HUES48 (cell line): Measurements from ENCODE around the gene ZBTB7C.
A peak's percentile ranks its signal among the peaks of the same experiment; 100 is the strongest.

Experiments used
- H3K27ac ChIP-seq: one replicate; pipeline ENCODE4 v1.7.0; 2013; ENCODE audit warnings: low read depth, low read length, inconsistent platforms
- H3K27me3 ChIP-seq: 2 replicates; pipeline ENCODE4 v1.6.1; 2013; ENCODE audit warnings: mild to moderate bottlenecking, low read length; ENCODE audit not compliant: control insufficient read depth, insufficient read depth
- H3K36me3 ChIP-seq: 2 replicates; pipeline ENCODE4 v1.6.1; 2013; ENCODE audit warnings: low read length; ENCODE audit not compliant: control insufficient read depth, insufficient read depth
- H3K4me1 ChIP-seq: 2 replicates; pipeline ENCODE4 v1.6.1; 2013; ENCODE audit warnings: mild to moderate bottlenecking, low read length; ENCODE audit not compliant: control insufficient read depth, insufficient read depth
- H3K4me3 ChIP-seq: 2 replicates; pipeline ENCODE4 v1.5.1; 2013; ENCODE audit warnings: mild to moderate bottlenecking, low read depth, low read length
- H3K9ac ChIP-seq: 2 replicates; pipeline ENCODE4 v1.6.1; 2013; ENCODE audit warnings: mild to moderate bottlenecking, low read depth, low read length, moderate library complexity
- H3K9me3 ChIP-seq: 2 replicates; pipeline ENCODE4 v1.6.1; 2013; ENCODE audit warnings: low read length; ENCODE audit not compliant: control insufficient read depth, insufficient read depth

ZBTB7C gene

GRCh38 chr18:48020337-48021250, 388.6 kb downstream of the ZBTB7C start:
- H3K36me3 ChIP-seq, result no peaks in the 10 kb centered on the region
- H3K9ac ChIP-seq, result no peak overlapping the region
- no peaks in the 10 kb centered on the region for H3K9me3 ChIP-seq
- no peak overlapping the region for H3K4me3 ChIP-seq
- H3K27ac ChIP-seq, result no peak overlapping the region
- peaks cover 4% of the 10 kb centered on the region; the same call in 1 of the 2 replicates for H3K27me3 ChIP-seq
- peaks cover 3% of the 10 kb centered on the region for H3K4me1 ChIP-seq

GRCh38 chr18:48019557-48020325, 389.4 kb downstream of the ZBTB7C start:
- Histone ChIP-seq H3K4me3 (no peak overlapping the region), H3K27me3 (peaks cover 4% of the 10 kb centered on the region; the same call in 1 of the 2 replicates), H3K36me3 (no peaks in the 10 kb centered on the region), H3K9ac (no peak overlapping the region), H3K4me1 (peaks cover 3% of the 10 kb centered on the region), H3K27ac (no peak overlapping the region), H3K9me3 (no peaks in the 10 kb centered on the region)

- Histone ChIP-seq H3K36me3 (no peaks in the 10 kb centered on the region), H3K9me3 (no peaks in the 10 kb centered on the region), H3K9ac (no peak overlapping the region), H3K4me1 (peaks cover 4% of the 10 kb centered on the region), H3K4me3 (no peak overlapping the region), H3K27ac (no peak overlapping the region), H3K27me3 (peaks cover 4% of the 10 kb centered on the region; the same call in 1 of the 2 replicates)
These were observed 390.3 kb downstream of the ZBTB7C start for GRCh38 chr18:48018851-48019250.

- H3K9me3 ChIP-seq, result no peaks in the 10 kb centered on the region
- no peaks in the 10 kb centered on the region for H3K36me3 ChIP-seq
- H3K27ac ChIP-seq, result no peak overlapping the region
- peaks cover 9% of the 10 kb centered on the region for H3K4me1 ChIP-seq
- no peak overlapping the region for H3K4me3 ChIP-seq
- H3K27me3 ChIP-seq, result peaks cover 4% of the 10 kb centered on the region; the same call in 1 of the 2 replicates
- no peak overlapping the region for H3K9ac ChIP-seq
These were observed 391.5 kb downstream of the ZBTB7C start for GRCh38 chr18:48017635-48018034.

- Histone ChIP-seq H3K4me3 (no peak overlapping the region), H3K36me3 (no peaks in the 10 kb centered on the region), H3K9ac (no peak overlapping the region), H3K27me3 (no peaks in the 10 kb centered on the region; the same call in 1 of the 2 replicates), H3K4me1 (peaks cover 13% of the 10 kb centered on the region), H3K27ac (no peak overlapping the region), H3K9me3 (no peaks in the 10 kb centered on the region)
These were observed 396.0 kb downstream of the ZBTB7C start for GRCh38 chr18:48013162-48013561.

GRCh38 chr18:48011926-48012465, 397.2 kb downstream of the ZBTB7C start:
- Histone ChIP-seq H3K36me3 (no peaks in the 10 kb centered on the region), H3K4me1 (peaks cover 13% of the 10 kb centered on the region), H3K9ac (no peak overlapping the region), H3K9me3 (no peaks in the 10 kb centered on the region), H3K27me3 (peaks cover 8% of the 10 kb centered on the region), H3K27ac (no peak overlapping the region), H3K4me3 (no peak overlapping the region)

GRCh38 chr18:48010264-48010663, 398.9 kb downstream of the ZBTB7C start:
- Histone ChIP-seq H3K27me3 (peaks cover 13% of the 10 kb centered on the region), H3K9me3 (no peaks in the 10 kb centered on the region), H3K4me3 (no peak overlapping the region), H3K4me1 (peaks cover 19% of the 10 kb centered on the region), H3K36me3 (no peaks in the 10 kb centered on the region), H3K27ac (no peak overlapping the region), H3K9ac (no peak overlapping the region)

- Histone ChIP-seq H3K27ac (no peak overlapping the region), H3K4me1 (peaks cover 19% of the 10 kb centered on the region), H3K9ac (no peak overlapping the region), H3K27me3 (peaks cover 13% of the 10 kb centered on the region), H3K36me3 (no peaks in the 10 kb centered on the region), H3K9me3 (no peaks in the 10 kb centered on the region), H3K4me3 (no peak overlapping the region)
These were observed 400.0 kb downstream of the ZBTB7C start for GRCh38 chr18:48009116-48009745.

- H3K9ac ChIP-seq, result peak overlapping the region; percentile 62
- peak overlapping the region; percentile 73 for H3K27ac ChIP-seq
- peaks cover 11% of the 10 kb centered on the region for H3K4me1 ChIP-seq
These were observed 401.1 kb downstream of the ZBTB7C start for GRCh38 chr18:48007955-48008701.

GRCh38 chr18:48007381-48007780, 401.8 kb downstream of the ZBTB7C start:
- Histone ChIP-seq H3K9ac (peak overlapping the region; percentile 62; the same call in 1 of the 2 replicates), H3K4me1 (peaks cover 10% of the 10 kb centered on the region; the same call in 1 of the 2 replicates), H3K27ac (no peak overlapping the region), H3K4me3 (peak overlapping the region; percentile 63), H3K36me3 (no peaks in the 10 kb centered on the region), H3K27me3 (peaks cover 13% of the 10 kb centered on the region), H3K9me3 (no peaks in the 10 kb centered on the region)

More at GRCh38 chr18:48007955-48008701, 401.1 kb downstream of the ZBTB7C start:
- H3K27me3 ChIP-seq, result peaks cover 13% of the 10 kb centered on the region
- no peaks in the 10 kb centered on the region for H3K9me3 ChIP-seq
- H3K36me3 ChIP-seq, result no peaks in the 10 kb centered on the region
- peak overlapping the region; percentile 63 for H3K4me3 ChIP-seq
